Glutamatergic neuron (in vitro differentiated cells): ENCODE measurements around the gene PTGDR2. TPM values are rescaled to one million over a fixed set of nuclear protein-coding genes. Genes with fewer than 3 reads are reported as not detected.

Experiments used
- DNase-seq: peaks from one replicate; pipeline ENCODE4 v3.0.0; 2022
- H3K27ac Mint-ChIP-seq: one replicate; pipeline ENCODE4 v1.8.0; 2020; ENCODE audit warnings: mild to moderate bottlenecking, mixed read lengths, inconsistent platforms; ENCODE audit not compliant: unreplicated experiment
- H3K27me3 Mint-ChIP-seq: one replicate; pipeline ENCODE4 v1.8.0; 2020; ENCODE audit warnings: mild to moderate bottlenecking, moderate library complexity, mixed read lengths, inconsistent platforms; ENCODE audit not compliant: unreplicated experiment
- H3K36me3 Mint-ChIP-seq: one replicate; pipeline ENCODE4 v1.8.0; 2020; ENCODE audit warnings: mild to moderate bottlenecking, mixed read lengths, inconsistent platforms; ENCODE audit not compliant: unreplicated experiment
- H3K4me1 Mint-ChIP-seq: one replicate; pipeline ENCODE4 v1.8.0; 2020; ENCODE audit warnings: mild to moderate bottlenecking, low read depth, mixed read lengths, inconsistent platforms; ENCODE audit not compliant: unreplicated experiment
- H3K4me3 Mint-ChIP-seq: one replicate; pipeline ENCODE4 v1.8.0; 2020; ENCODE audit warnings: mild to moderate bottlenecking, mixed read lengths, inconsistent platforms; ENCODE audit not compliant: unreplicated experiment
- H3K9me3 Mint-ChIP-seq: one replicate; pipeline ENCODE4 v1.8.0; 2020; ENCODE audit warnings: mild to moderate bottlenecking, moderate library complexity, mixed read lengths, inconsistent platforms; ENCODE audit not compliant: unreplicated experiment
- total RNA-seq: library from RNA; stranded (reverse); fragmentation: NEBNext Ultra II Directional; extraction: Animal tissue kit (Norgen Biotek cat#: 25700); gene quantifications from one replicate; pipeline ENCODE4 v1.2.1, GENCODE V29; 2021; ENCODE audit not compliant: unreplicated experiment
- TF ChIP-seq, protein P1 (sequence below): fragments of 200-600 bp; sonication (generic); IDR thresholded peaks from one replicate; pipeline ENCODE4 v1.5.0; 2021; ENCODE audit not compliant: partially characterized antibody, unreplicated experiment

PTGDR2 gene
- total RNA-seq, 1 donor from 2014 or later, result 0.32 TPM

DNA sequence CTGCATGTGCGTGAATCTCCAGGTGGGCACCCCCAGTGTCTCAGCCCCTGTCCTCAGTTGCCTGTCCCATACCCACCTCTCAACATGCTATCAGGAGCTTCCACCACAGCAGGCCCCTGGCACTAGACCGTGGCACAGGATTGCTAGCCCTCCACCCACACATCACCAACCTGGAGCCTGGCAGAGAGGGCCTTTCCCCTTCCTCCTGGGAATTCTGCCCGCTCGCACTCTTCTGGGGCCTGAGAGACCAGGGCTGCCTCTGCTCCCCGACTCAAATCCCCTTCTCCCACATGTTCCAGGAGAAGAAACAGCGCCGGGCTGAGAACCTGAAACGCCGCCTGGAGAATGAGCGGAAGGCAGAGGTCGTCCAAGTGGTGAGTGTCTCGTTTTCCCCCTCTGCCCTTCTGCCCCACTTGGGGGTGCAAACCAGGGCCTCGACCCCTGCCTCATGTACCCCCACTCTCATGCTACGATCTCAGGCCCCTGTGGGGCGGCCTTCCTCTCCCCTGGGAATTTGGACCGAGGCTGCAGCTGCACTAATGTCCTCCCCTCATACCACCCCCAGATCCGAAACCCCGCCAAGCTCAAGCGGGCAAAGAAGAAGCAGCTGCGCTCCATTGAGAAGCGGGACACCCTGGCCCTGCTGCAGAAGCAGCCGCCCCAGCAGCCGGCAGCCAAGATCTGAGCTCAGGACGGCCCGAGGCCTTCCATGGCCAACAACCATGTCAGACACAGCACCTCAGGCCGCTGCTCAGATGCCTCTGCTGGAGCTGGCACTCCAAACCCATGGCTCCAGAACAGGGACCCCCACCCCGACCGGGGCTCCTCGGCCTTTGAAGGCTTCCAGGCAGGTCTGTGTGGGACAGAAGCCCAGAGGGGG lies 5.9 kb downstream of the PTGDR2 start:
- TF ChIP-seq, protein P1, sequence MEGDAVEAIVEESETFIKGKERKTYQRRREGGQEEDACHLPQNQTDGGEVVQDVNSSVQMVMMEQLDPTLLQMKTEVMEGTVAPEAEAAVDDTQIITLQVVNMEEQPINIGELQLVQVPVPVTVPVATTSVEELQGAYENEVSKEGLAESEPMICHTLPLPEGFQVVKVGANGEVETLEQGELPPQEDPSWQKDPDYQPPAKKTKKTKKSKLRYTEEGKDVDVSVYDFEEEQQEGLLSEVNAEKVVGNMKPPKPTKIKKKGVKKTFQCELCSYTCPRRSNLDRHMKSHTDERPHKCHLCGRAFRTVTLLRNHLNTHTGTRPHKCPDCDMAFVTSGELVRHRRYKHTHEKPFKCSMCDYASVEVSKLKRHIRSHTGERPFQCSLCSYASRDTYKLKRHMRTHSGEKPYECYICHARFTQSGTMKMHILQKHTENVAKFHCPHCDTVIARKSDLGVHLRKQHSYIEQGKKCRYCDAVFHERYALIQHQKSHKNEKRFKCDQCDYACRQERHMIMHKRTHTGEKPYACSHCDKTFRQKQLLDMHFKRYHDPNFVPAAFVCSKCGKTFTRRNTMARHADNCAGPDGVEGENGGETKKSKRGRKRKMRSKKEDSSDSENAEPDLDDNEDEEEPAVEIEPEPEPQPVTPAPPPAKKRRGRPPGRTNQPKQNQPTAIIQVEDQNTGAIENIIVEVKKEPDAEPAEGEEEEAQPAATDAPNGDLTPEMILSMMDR, result no peak
- H3K27ac Mint-ChIP-seq, result no peak overlapping the region

DNA sequence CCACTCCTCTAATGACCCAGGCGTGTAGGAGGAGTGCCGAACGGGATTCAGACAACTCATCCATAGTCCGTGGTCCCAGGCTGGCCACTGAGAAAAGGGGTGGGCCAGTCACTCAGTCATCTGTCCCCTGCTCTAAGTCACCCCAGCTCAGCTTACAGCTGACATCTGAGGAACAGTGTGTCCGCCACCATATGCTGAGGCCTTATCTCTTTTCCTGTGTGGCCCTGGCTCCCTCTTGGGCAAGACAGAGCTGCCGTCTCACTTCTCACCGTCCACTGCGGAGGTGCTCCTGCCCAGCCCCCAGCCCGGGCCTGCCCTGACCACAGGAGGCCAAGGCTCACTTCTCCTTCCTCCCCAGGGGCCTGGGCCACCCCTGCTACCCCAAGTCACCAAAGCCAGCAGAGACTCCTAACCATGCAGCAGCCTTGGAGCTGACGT lies 7.0 kb downstream of the PTGDR2 start:
- Mint-ChIP-seq H3K27ac (peak overlapping the region; percentile 2), H3K27me3 (peaks cover 6% of the 10 kb centered on the region), H3K9me3 (no peaks in the 10 kb centered on the region), H3K4me1 (peaks cover 17% of the 10 kb centered on the region), H3K36me3 (no peaks in the 10 kb centered on the region), H3K4me3 (peak overlapping the region; percentile 28)
- TF ChIP-seq, protein P1, result no peak
- no peak for DNase-seq

More for the DNA sequence above, 5.9 kb downstream of the PTGDR2 start:
- no peak overlapping the region for H3K4me3 Mint-ChIP-seq
- DNase-seq, result no peak
- H3K9me3 Mint-ChIP-seq, result no peaks in the 10 kb centered on the region
- peaks cover 5% of the 10 kb centered on the region for H3K27me3 Mint-ChIP-seq
- H3K4me1 Mint-ChIP-seq, result peaks cover 9% of the 10 kb centered on the region
- no peaks in the 10 kb centered on the region for H3K36me3 Mint-ChIP-seq

- H3K27me3 Mint-ChIP-seq, result peaks cover 4% of the 10 kb centered on the region
- DNase-seq, result no peak
- H3K4me1 Mint-ChIP-seq, result peaks cover 26% of the 10 kb centered on the region
- H3K9me3 Mint-ChIP-seq, result peaks cover 2% of the 10 kb centered on the region
- TF ChIP-seq, protein P1, result no peak
- H3K27ac Mint-ChIP-seq, result no peak overlapping the region
- no peak overlapping the region for H3K4me3 Mint-ChIP-seq
- H3K36me3 Mint-ChIP-seq, result no peaks in the 10 kb centered on the region
Observed at GRCh38 chr11:60847896-60848295, 7.9 kb downstream of the PTGDR2 start.

DNA sequence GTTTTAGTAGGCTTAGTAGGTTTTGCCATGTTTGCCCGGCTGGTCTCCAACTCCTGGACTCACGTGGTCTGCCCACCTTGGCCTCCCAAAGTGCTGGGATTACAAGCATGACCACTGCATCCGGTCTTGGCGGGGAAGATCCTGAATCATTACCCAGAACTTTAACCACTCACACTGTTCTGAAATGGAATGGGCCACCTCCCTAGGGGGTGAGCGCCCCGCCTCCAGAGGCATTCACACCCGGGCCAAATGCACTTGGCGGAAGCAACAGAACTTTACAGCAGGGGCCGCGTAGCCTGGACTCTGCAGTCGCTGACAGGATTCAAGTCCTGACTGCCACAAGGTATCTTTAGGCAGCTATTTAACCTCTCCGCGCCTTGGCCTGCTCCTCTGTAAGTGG lies 8.5 kb downstream of the PTGDR2 start:
- no peak for DNase-seq

DNA sequence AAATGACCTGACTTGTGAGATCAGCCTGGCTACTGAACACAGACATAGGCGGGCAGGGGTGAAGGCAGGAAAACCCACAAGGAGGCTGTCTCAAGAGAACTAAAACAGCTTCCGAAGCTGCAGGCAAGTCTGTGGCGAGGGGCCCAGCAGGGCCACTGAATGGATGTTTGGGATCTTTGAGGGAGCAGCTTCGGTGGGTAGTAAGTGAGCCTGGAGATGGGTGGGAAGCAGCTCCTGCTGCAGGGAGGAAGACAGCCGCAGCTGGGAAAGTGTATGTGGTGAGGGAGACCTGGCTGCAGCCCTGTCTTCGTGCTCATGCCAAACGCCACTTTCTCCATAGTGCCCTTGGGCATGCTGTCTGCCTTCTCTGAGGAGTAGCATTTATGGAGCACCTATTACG lies 10.4 kb downstream of the PTGDR2 start:
- Mint-ChIP-seq H3K9me3 (peaks cover 11% of the 10 kb centered on the region), H3K4me1 (peaks cover 30% of the 10 kb centered on the region), H3K4me3 (peak overlapping the region; percentile 67), H3K27me3 (peaks cover 8% of the 10 kb centered on the region), H3K36me3 (no peaks in the 10 kb centered on the region), H3K27ac (no peak overlapping the region)
- TF ChIP-seq, protein P1, result no peak
- DNase-seq, result no peak

More for the DNA sequence above, 8.5 kb downstream of the PTGDR2 start:
- H3K4me1 Mint-ChIP-seq, result peaks cover 30% of the 10 kb centered on the region
- H3K9me3 Mint-ChIP-seq, result peaks cover 2% of the 10 kb centered on the region
- TF ChIP-seq, protein P1, result no peak
- no peaks in the 10 kb centered on the region for H3K36me3 Mint-ChIP-seq
- no peak overlapping the region for H3K27ac Mint-ChIP-seq
- H3K4me3 Mint-ChIP-seq, result no peak overlapping the region
- H3K27me3 Mint-ChIP-seq, result peaks cover 4% of the 10 kb centered on the region
